Esophagus squamous epithelium (tissue), 4 donors: ENCODE results near the gene GPATCH3.

Experiments used
- POLR2A ChIP-seq, 4 donors: fragments of 450-650 bp; IDR thresholded peaks; one replicate each; pipeline ENCODE4 v1.6.1; 2017; ENCODE audit warnings: antibody characterized with exemption in 4 of 4, mild to moderate bottlenecking in 4 of 4, moderate library complexity in 3 of 4
- TF ChIP-seq, protein P1 (sequence below), 6 experiments: fragments of 450-650 bp in 4 of 6; fragments of 200-600 bp in 2 of 6; sonication (generic) in 2 of 6; IDR thresholded peaks; one replicate each; pipeline ENCODE4 v1.5.1; 2016 to 2019; ENCODE audit warnings: antibody characterized with exemption in 6 of 6, mild to moderate bottlenecking in 4 of 6, moderate library complexity in 4 of 6

- TF ChIP-seq, protein P1, sequence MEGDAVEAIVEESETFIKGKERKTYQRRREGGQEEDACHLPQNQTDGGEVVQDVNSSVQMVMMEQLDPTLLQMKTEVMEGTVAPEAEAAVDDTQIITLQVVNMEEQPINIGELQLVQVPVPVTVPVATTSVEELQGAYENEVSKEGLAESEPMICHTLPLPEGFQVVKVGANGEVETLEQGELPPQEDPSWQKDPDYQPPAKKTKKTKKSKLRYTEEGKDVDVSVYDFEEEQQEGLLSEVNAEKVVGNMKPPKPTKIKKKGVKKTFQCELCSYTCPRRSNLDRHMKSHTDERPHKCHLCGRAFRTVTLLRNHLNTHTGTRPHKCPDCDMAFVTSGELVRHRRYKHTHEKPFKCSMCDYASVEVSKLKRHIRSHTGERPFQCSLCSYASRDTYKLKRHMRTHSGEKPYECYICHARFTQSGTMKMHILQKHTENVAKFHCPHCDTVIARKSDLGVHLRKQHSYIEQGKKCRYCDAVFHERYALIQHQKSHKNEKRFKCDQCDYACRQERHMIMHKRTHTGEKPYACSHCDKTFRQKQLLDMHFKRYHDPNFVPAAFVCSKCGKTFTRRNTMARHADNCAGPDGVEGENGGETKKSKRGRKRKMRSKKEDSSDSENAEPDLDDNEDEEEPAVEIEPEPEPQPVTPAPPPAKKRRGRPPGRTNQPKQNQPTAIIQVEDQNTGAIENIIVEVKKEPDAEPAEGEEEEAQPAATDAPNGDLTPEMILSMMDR (IDR thresholded peaks at IDR 0.05), result no peak
- TF ChIP-seq POLR2A (IDR thresholded peaks at IDR 0.05), result no peak
Measured at GRCh38 chr1:26855636-26856035, 44.6 kb downstream of the GPATCH3 start.
